ENCODE data around the gene ADCY9. TPM values are rescaled to one million over a fixed set of nuclear protein-coding genes. Genes with fewer than 3 reads are reported as not detected.

The ADCY9 gene
- total RNA-seq, 2 donors from 2014 or later: 18.6 to 18.7 TPM

GRCh38 chr16:4064950-4065352 lies 51.3 kb downstream of the ADCY9 start:
- Mint-ChIP-seq H3K4me3 (peak overlapping the region; percentile 45 to 64), H3K36me3 (ENCODE audit: insufficient read depth in 2 of 2) (peaks cover 15 to 37% of the 10 kb centered on the region in 2 donors), H3K27me3 (ENCODE audit: low read depth) (no peaks in the 10 kb centered on the region), H3K4me1 (ENCODE audit: low read depth) (peaks cover 19% of the 10 kb centered on the region), H3K27ac (peak overlapping the region; percentile 2), H3K9me3 (peaks cover 9 to 11% of the 10 kb centered on the region in 2 donors)
- DNase-seq (peak; percentile 41 to 48), ATAC-seq (replicated peaks in 1 of 2) (peak; percentile 97 to 98)

DNA sequence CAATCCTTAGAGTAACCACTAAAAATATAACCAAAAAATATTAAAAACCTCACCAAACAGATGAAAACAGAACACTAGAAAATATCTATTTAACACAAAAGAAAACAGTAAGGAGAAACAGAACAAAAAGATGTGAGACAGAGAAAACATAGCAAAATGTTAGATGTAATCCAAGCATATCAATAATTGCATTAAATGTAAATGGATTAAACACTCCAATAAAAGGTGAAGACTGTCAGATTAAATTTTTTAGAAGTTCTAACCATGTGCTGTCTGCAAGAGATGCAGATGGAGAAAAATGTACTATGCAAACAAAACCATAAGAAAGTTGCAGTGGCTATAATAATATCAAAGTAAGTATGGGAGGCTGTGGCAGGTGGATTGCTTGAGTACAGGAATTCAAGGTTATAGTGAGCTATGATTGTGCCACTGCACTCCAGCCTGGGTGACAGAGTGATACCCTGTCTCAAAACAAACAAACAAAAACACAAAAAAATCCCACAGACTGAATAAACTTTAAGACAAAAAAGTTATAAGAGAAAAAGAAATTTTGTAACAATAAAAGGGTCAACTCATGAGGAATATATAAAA lies 53.9 kb downstream of the ADCY9 start:
- Mint-ChIP-seq H3K9me3 (peaks cover 10 to 15% of the 10 kb centered on the region in 2 donors), H3K36me3 (ENCODE audit: insufficient read depth in 2 of 2) (peaks cover 17 to 49% of the 10 kb centered on the region in 2 donors), H3K27me3 (ENCODE audit: low read depth) (no peaks in the 10 kb centered on the region), H3K4me1 (ENCODE audit: low read depth) (peaks cover 37% of the 10 kb centered on the region), H3K27ac (no peak overlapping the region), H3K4me3 (no peak overlapping the region)
- DNase-seq (no peak), ATAC-seq (replicated peaks in 1 of 2) (no peak)

GRCh38 chr16:4060823-4061222 lies 55.4 kb downstream of the ADCY9 start:
- Mint-ChIP-seq H3K4me3 (peak overlapping the region in 1 of 2 donors; percentile 33), H3K27me3 (ENCODE audit: low read depth) (no peaks in the 10 kb centered on the region), H3K36me3 (ENCODE audit: insufficient read depth in 2 of 2) (peaks cover 17 to 47% of the 10 kb centered on the region in 2 donors), H3K9me3 (peaks cover 10 to 15% of the 10 kb centered on the region in 2 donors), H3K27ac (peak overlapping the region; percentile 82), H3K4me1 (ENCODE audit: low read depth) (peaks cover 37% of the 10 kb centered on the region)
- ATAC-seq (replicated peaks in 1 of 2) (no peak), DNase-seq (no peak)

DNA sequence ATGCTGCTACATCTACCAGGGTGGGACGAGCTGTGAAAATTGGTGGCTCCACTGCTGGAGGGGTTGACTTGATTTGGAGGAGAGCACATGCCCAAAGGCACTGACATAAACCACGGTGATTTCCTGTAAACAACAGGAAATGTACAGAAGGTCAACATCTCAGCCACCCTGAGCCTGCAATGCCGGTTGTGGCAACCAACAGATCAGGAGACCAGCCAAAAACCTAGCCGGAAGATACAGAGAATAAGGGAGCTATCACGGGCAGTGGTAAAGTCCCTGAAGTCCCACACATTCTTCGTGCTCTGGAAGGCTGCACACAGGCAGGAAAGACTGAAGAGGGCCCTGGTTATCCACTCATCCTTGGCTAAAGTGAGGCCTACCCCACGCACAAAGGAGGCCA lies 56.2 kb downstream of the ADCY9 start:
- H3K9me3 Mint-ChIP-seq: peaks cover 10 to 15% of the 10 kb centered on the region in 2 donors
- H3K27me3 Mint-ChIP-seq (ENCODE audit: low read depth): no peaks in the 10 kb centered on the region
- H3K36me3 Mint-ChIP-seq (ENCODE audit: insufficient read depth in 2 of 2): peaks cover 17 to 45% of the 10 kb centered on the region in 2 donors
- peaks cover 33% of the 10 kb centered on the region for H3K4me1 Mint-ChIP-seq (ENCODE audit: low read depth)
- peak overlapping the region in 1 of 2 donors; percentile 37 for H3K4me3 Mint-ChIP-seq
- DNase-seq: no peak
- peak overlapping the region; percentile 66 for H3K27ac Mint-ChIP-seq
- ATAC-seq (replicated peaks in 1 of 2): peak in 1 of 2 donors; percentile 23

GRCh38 chr16:4058386-4058785 lies 57.9 kb downstream of the ADCY9 start:
- Mint-ChIP-seq H3K4me1 (ENCODE audit: low read depth) (peaks cover 28% of the 10 kb centered on the region), H3K36me3 (ENCODE audit: insufficient read depth in 2 of 2) (peaks cover 14 to 40% of the 10 kb centered on the region in 2 donors), H3K27ac (no peak overlapping the region), H3K9me3 (peaks cover 10 to 15% of the 10 kb centered on the region in 2 donors), H3K4me3 (no peak overlapping the region), H3K27me3 (ENCODE audit: low read depth) (no peaks in the 10 kb centered on the region)
- ATAC-seq (replicated peaks in 1 of 2) (no peak), DNase-seq (no peak)

- H3K4me1 Mint-ChIP-seq (ENCODE audit: low read depth): peaks cover 28% of the 10 kb centered on the region
- H3K27me3 Mint-ChIP-seq (ENCODE audit: low read depth): no peaks in the 10 kb centered on the region
- peaks cover 10 to 13% of the 10 kb centered on the region in 2 donors for H3K9me3 Mint-ChIP-seq
- ATAC-seq (replicated peaks in 1 of 2): no peak
- DNase-seq: no peak
- no peak overlapping the region for H3K4me3 Mint-ChIP-seq
- H3K36me3 Mint-ChIP-seq (ENCODE audit: insufficient read depth in 2 of 2): peaks cover 12 to 32% of the 10 kb centered on the region in 2 donors
- H3K27ac Mint-ChIP-seq: no peak overlapping the region
These were observed 58.8 kb downstream of the ADCY9 start for GRCh38 chr16:4057439-4057877.

- Mint-ChIP-seq H3K4me1 (ENCODE audit: low read depth) (peaks cover 28% of the 10 kb centered on the region), H3K36me3 (ENCODE audit: insufficient read depth in 2 of 2) (peaks cover 10 to 25% of the 10 kb centered on the region in 2 donors), H3K9me3 (peaks cover 9% of the 10 kb centered on the region in 2 donors), H3K27ac (no peak overlapping the region), H3K27me3 (ENCODE audit: low read depth) (no peaks in the 10 kb centered on the region), H3K4me3 (no peak overlapping the region)
- DNase-seq (no peak), ATAC-seq (replicated peaks in 1 of 2) (no peak)
These were observed 59.8 kb downstream of the ADCY9 start for GRCh38 chr16:4056161-4057105.

DNA sequence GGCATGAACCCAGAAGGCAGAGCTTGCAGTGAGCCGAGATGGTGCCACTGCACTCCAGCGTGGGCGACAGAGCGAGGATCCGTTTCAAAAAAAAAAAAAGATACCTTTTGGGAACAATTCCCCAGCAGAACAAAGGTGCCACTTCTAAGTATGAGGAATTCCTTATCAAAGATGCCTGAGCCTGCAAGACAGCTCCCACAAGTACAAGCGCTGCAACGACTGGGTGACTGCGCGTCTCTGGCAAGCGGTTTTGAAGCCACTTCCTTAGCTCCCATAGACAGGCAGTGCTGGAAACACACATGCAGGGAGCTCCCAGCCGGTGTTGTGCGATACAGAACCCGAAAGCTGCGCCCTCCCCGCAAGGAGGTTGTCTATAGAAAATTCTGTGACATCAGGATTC lies 60.5 kb downstream of the ADCY9 start:
- H3K9me3 Mint-ChIP-seq: peaks cover 4% of the 10 kb centered on the region in 2 donors
- DNase-seq (no peak), ATAC-seq (replicated peaks in 1 of 2) (no peak)
- H3K36me3 Mint-ChIP-seq (ENCODE audit: insufficient read depth in 2 of 2): peaks cover 5 to 19% of the 10 kb centered on the region in 2 donors
- H3K4me3 Mint-ChIP-seq: no peak overlapping the region
- H3K27ac Mint-ChIP-seq: no peak overlapping the region
- H3K4me1 Mint-ChIP-seq (ENCODE audit: low read depth): peaks cover 26% of the 10 kb centered on the region
- H3K27me3 Mint-ChIP-seq (ENCODE audit: low read depth): no peaks in the 10 kb centered on the region

GRCh38 chr16:4053301-4053845 lies 62.9 kb downstream of the ADCY9 start:
- Mint-ChIP-seq H3K4me3 (no peak overlapping the region), H3K27me3 (ENCODE audit: low read depth) (no peaks in the 10 kb centered on the region), H3K9me3 (no peaks in the 10 kb centered on the region), H3K27ac (no peak overlapping the region), H3K36me3 (ENCODE audit: insufficient read depth in 2 of 2) (peaks cover 0 to 1% of the 10 kb centered on the region in 2 donors), H3K4me1 (ENCODE audit: low read depth) (peaks cover 2% of the 10 kb centered on the region)
- DNase-seq (no peak), ATAC-seq (replicated peaks in 1 of 2) (no peak)

GRCh38 chr16:4052801-4053293 lies 63.4 kb downstream of the ADCY9 start:
- Mint-ChIP-seq H3K4me3 (no peak overlapping the region), H3K27ac (no peak overlapping the region)

DNA sequence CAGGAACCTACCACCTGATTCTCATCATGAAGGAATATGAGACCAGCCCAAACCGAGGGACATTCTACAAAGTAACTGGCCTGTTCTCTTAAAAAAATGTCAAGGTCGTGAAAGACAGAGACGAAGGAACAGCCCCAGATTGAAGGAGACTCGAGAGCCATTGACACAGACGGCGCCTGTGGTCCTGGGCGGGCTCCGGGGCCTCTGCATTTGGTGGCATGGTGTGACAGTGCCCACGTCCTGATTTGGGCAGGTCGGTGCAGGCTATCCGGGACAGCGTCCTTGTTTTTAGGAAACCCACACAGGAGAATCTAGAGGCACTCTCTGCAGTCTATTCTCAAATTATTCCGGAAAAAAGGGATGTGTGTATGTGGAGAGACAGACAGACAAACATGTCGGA lies 64.1 kb downstream of the ADCY9 start:
- Mint-ChIP-seq H3K4me1 (ENCODE audit: low read depth) (no peaks in the 10 kb centered on the region), H3K27me3 (ENCODE audit: low read depth) (no peaks in the 10 kb centered on the region), H3K4me3 (no peak overlapping the region), H3K27ac (no peak overlapping the region), H3K36me3 (ENCODE audit: insufficient read depth in 2 of 2) (no peaks in the 10 kb centered on the region), H3K9me3 (no peaks in the 10 kb centered on the region)
- ATAC-seq (replicated peaks in 1 of 2) (no peak), DNase-seq (no peak)

More at GRCh38 chr16:4052801-4053293, 63.4 kb downstream of the ADCY9 start:
- Mint-ChIP-seq H3K9me3 (no peaks in the 10 kb centered on the region), H3K27me3 (ENCODE audit: low read depth) (no peaks in the 10 kb centered on the region), H3K4me1 (ENCODE audit: low read depth) (no peaks in the 10 kb centered on the region), H3K36me3 (ENCODE audit: insufficient read depth in 2 of 2) (no peaks in the 10 kb centered on the region)
- ATAC-seq (replicated peaks in 1 of 2): no peak
- no peak for DNase-seq

DNA sequence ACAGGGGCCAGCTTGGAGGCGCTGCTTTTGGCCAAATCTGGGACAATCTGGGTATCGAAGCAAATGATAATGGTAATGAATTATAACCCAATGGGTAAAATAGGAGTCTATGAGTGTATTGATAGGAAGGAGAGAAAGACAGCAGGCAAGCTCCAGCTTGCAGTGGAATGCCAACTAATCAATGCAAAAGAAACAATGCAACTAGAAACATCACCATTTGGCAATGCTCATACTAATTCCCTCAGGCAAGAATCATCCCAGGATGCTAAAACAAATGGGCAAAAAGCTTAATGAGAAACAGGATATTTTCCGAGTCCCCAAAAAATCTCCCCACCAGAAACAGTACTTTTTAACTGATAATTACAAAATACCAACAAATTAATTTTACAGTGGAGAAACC lies 64.7 kb downstream of the ADCY9 start:
- ATAC-seq (replicated peaks in 1 of 2): no peak
- H3K36me3 Mint-ChIP-seq (ENCODE audit: insufficient read depth in 2 of 2): no peaks in the 10 kb centered on the region
- H3K4me3 Mint-ChIP-seq: no peak overlapping the region
- H3K9me3 Mint-ChIP-seq: no peaks in the 10 kb centered on the region
- no peak overlapping the region for H3K27ac Mint-ChIP-seq
- H3K4me1 Mint-ChIP-seq (ENCODE audit: low read depth): no peaks in the 10 kb centered on the region
- H3K27me3 Mint-ChIP-seq (ENCODE audit: low read depth): no peaks in the 10 kb centered on the region
- no peak for DNase-seq

DNA sequence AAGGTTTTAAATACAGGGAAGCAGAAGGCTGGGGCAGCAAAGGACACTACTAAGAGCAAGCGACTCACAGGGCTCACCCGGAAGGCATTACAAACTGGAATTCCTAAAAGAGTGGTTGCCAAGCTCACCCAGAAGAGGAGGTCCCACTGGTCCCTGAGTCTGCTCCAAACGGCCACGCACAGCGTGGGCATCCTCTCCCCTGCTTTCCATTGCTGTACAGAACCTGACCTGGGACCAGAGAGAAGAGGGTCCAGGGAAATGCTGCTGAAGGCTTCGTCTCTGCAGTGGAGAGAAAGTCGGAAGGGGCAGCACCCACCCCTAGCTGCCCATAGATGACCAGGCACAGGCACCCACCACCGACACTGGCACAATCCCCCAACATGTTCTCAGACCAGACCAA lies 67.2 kb downstream of the ADCY9 start:
- no peak for ATAC-seq (replicated peaks in 1 of 2)
- H3K27ac Mint-ChIP-seq: no peak overlapping the region
- H3K4me3 Mint-ChIP-seq: no peak overlapping the region
- DNase-seq: no peak
- H3K27me3 Mint-ChIP-seq (ENCODE audit: low read depth): peaks cover 8% of the 10 kb centered on the region
- no peaks in the 10 kb centered on the region for H3K9me3 Mint-ChIP-seq
- H3K4me1 Mint-ChIP-seq (ENCODE audit: low read depth): peaks cover 7% of the 10 kb centered on the region
- no peaks in the 10 kb centered on the region for H3K36me3 Mint-ChIP-seq (ENCODE audit: insufficient read depth in 2 of 2)

All from activated T-cell treated with anti-CD3 and anti-CD28 coated beads, Interleukin-2, amount 50 U/mL, for 72 hours (primary cell).